GM18520 (cell line): Measurements from ENCODE around the gene MYO18A.

Experiments used
- ATAC-seq: cut with Tn5 transposase; IDR thresholded peaks from one replicate; pipeline ENCODE4 v1.9.1; 2021; ENCODE audit not compliant: unreplicated experiment

Gene MYO18A

GRCh38 chr17:29080965-29081364 lies 99.2 kb downstream of the MYO18A start:
- no peak for ATAC-seq

- ATAC-seq: no peak
Observed at GRCh38 chr17:29080323-29080722, 99.9 kb downstream of the MYO18A start.

DNA sequence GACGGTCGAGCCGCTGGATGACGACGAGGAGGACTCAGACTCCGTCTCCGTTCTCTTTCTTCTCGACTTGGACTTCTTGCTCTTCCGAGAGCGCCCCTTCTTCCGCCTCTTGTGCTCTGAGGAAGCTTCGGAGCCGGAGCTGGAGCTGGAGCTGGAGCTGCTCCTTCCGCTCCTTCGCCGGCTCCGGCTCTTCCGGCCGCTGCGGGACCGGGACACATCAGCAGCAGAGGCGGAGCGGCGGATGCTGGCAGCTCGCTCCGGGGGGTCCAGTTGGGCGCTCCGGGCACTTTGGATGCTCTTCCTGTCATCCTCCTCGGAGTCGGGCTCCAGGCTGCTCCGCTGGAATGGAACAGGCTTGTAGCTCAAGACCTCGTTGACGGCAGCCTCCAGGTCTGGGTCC lies 100.3 kb downstream of the MYO18A start:
- ATAC-seq: no peak

GRCh38 chr17:29079433-29079832 lies 100.8 kb downstream of the MYO18A start:
- ATAC-seq: no peak

GRCh38 chr17:29078183-29079045 lies 101.8 kb downstream of the MYO18A start:
- ATAC-seq: no peak

DNA sequence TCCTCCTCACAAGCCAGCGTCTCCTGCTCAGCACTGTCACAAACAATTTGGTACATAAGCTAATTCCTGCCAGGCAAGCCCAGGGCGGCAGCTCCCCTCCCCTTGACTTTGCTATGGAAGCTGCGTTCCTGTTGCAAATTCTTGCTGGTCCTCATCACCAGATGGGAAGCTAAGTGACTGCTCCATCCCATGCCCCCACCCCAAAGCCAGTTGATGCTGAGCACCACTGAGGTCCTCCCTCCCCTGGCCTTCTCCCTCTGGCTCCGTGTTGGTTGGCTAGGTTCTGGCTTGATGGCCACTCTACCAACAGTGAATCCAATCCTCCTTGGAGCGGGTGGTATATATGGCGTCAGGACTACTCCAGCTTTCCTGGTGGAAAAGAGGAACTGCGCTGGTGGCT lies 102.9 kb downstream of the MYO18A start:
- ATAC-seq: no peak

DNA sequence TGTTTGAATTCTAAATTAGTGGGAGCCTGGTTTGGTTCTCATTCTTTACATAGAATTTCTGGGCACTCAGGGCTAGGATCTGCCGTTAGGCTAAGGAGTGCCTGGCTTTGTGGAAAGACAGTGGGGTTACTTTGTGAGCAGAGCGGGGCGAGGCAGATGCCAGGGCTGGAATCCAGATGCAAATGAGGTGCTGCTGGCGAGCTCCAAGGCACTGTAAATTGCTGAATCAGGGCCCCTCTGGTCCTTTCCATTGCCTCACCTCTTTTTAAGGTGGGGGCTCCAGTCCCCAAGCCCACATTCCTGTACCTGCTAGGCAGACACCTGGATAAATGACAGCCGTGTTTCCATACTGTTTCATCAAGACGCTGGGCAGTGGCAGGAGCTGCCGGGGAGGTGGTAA lies 103.5 kb downstream of the MYO18A start:
- ATAC-seq: no peak

- ATAC-seq: no peak
Observed at GRCh38 chr17:29076087-29076486, 104.1 kb downstream of the MYO18A start.

DNA sequence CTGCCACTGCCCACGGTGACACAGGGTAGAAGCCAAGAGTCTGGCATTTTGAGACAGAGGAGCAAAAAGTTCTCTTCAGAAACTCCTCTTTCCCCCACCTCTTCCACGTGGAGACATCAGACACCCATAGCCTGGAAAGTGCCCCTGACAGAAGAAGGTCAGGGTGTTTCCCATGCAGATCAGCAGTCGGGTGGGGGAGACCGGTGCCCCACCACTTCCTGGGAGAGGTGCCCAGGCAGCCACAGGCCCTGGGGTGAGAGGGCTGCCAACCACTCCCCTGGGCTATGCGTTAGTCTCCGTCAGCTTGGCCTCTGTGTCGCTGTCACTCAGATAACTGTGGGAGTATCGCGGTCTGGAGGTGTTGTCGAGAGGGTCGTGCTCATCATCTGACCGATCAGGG lies 105.7 kb downstream of the MYO18A start:
- no peak for ATAC-seq

- no peak for ATAC-seq
Observed at GRCh38 chr17:29073520-29073919, 106.7 kb downstream of the MYO18A start.

DNA sequence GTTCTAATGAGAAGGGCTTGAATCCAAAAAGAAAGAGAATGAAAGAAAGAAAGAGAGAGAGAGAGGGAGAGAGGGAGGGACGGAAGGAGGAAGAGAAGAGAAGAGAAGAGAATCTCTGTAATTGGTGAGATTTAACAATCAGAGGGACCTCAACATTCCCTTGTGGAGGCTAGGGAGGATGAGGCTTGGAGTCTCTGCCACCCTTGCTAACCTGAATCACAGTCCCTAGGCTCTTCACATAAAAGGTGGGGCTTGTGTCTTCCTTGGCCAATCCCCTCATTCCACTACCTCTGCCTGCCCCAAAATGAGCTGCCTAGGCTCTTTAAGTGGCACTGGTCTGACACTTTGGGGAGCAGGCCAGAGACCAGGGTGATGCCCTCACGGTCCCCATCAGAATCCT lies 107.2 kb downstream of the MYO18A start:
- no peak for ATAC-seq

DNA sequence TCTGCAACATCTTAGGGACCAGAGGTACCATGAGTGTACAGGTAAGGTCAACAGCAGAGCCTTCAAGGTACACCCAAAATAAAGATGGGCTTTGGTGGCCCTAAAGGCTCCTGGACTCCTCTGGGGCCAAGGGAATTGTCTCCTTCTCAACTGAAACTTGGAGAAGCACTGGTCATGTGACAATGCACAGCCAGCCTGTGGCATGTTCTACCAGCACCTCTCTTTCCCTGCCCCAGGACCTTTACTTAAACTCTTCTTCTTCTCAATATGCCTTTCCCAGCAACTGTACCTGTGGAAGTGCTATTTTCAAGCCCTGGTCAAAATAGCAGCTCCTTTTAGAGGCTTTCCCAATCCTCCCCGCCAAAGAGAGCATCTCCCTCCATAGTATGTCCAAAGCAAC lies 108.9 kb downstream of the MYO18A start:
- ATAC-seq: no peak

- ATAC-seq: no peak
Observed at GRCh38 chr17:29070781-29071180, 109.4 kb downstream of the MYO18A start.

- ATAC-seq: no peak
Observed at GRCh38 chr17:29070308-29070707, 109.9 kb downstream of the MYO18A start.

- ATAC-seq: no peak
Observed at GRCh38 chr17:29069526-29070041, 110.6 kb downstream of the MYO18A start.

- ATAC-seq: no peak
Observed at GRCh38 chr17:29068818-29069217, 111.4 kb downstream of the MYO18A start.

DNA sequence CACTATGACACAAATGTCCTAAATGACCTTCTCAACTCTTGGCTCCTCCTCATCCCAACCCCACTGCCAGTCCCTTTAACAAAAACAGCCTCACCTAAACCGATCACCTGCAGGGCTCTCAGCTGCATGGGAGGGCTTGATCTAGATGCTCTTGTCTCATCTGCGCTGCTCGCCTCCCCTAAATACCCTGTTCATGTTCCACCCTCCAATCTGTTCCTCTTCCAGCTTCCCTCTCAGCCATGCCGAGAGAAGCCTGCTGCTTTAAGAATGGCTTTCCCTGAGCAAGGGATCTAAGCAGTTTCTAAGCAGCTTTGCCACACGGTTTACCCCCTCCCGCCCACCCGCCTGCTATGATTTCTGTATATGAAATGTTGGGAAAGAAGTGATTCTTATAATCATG lies 113.6 kb downstream of the MYO18A start:
- no peak for ATAC-seq

DNA sequence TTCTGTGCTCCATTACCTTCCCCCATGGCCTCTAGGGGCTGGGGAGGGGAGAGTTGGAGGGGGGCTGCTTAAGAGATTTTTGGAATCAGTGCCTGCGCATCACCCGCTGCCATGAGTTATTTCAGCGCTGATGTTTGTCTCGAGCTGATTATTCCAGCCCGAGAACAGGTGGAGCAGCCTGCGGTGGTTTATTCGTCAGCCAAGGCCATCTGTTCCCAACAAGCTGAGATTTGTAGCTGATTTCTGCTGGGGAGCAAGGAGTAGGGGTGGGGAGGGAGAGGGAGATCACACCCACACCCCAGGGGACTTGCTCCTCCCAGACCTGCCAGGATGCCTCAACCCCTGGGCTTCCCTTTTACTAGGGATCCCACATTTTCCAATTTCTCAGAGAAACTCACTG lies 114.2 kb downstream of the MYO18A start:
- no peak for ATAC-seq

GRCh38 chr17:29063992-29064391 lies 116.2 kb downstream of the MYO18A start:
- ATAC-seq: no peak

DNA sequence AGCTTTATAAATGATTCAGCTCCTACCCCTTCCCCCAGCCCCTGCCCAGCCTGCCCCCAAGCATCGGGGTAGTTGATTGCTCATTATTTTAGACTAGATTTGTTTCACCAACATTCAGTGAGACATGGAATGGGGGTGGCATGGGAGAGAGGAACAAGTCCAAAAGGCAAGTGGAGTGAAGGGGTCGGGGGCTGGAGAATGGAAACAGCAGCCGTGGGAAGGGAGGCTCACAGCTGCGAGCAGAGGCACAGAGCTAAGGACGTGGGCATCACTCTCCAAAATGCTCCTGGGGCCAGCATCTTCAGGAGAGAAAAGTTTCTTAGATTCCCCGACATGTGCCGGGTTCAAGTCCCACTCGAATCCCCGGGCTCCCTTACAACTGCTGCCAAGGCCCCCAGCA lies 118.0 kb downstream of the MYO18A start:
- no peak for ATAC-seq

- no peak for ATAC-seq
Observed at GRCh38 chr17:29061036-29061435, 119.2 kb downstream of the MYO18A start.

GRCh38 chr17:29060475-29060874 lies 119.7 kb downstream of the MYO18A start:
- no peak for ATAC-seq

- no peak for ATAC-seq
Observed at GRCh38 chr17:29059281-29059680, 120.9 kb downstream of the MYO18A start.
